HEK293 (cell line): ENCODE measurements around the gene ZNF292.

Source experiments
- GLI2 ChIP-seq: fragments of 450-650 bp; formaldehyde crosslinking; IDR thresholded peaks from 2 replicates; pipeline ENCODE4; 2017; ENCODE audit warnings: missing biosample characterization, missing genetic modification characterization, low read depth, borderline replicate concordance
- HOXD13 ChIP-seq: sonication (generic); formaldehyde crosslinking; IDR thresholded peaks from 2 replicates; pipeline ENCODE4 v1.8.0; 2022; ENCODE audit warnings: missing genetic modification reagents, borderline replicate concordance
- KLF9 ChIP-seq: fragments of 450-650 bp; formaldehyde crosslinking; IDR thresholded peaks from 2 replicates; pipeline ENCODE4 v1.5.1; 2016; ENCODE audit warnings: missing biosample characterization, missing genetic modification characterization, low read depth
- SALL2 ChIP-seq: fragments of 450-650 bp; formaldehyde crosslinking; IDR thresholded peaks from 2 replicates; pipeline ENCODE4 v1.5.0; 2017; ENCODE audit warnings: missing biosample characterization, mild to moderate bottlenecking, missing genetic modification characterization, borderline replicate concordance
- TCF7L2 ChIP-seq: IDR thresholded peaks from 2 replicates; pipeline ENCODE4 v1.6.1; 2011; ENCODE audit warnings: low read depth, mild to moderate bottlenecking, inconsistent platforms, low read length, moderate library complexity, borderline replicate concordance
- YY1 ChIP-seq: fragments of 450-650 bp; formaldehyde crosslinking; IDR thresholded peaks from 2 replicates; pipeline ENCODE4 v1.5.1; 2018; ENCODE audit warnings: missing biosample characterization, missing genetic modification characterization
- ZNF121 ChIP-seq: fragments of 450-650 bp; formaldehyde crosslinking; IDR thresholded peaks from 2 replicates; pipeline ENCODE4 v1.5.1; 2016; ENCODE audit warnings: missing biosample characterization, missing genetic modification characterization
- ZNF184 ChIP-seq: fragments of 450-650 bp; IDR thresholded peaks from 2 replicates; pipeline ENCODE4 v1.5.1; 2018; ENCODE audit warnings: missing biosample characterization, mild to moderate bottlenecking, missing genetic modification characterization
- ZNF510 ChIP-seq: fragments of 450-650 bp; formaldehyde crosslinking; IDR thresholded peaks from 2 replicates; pipeline ENCODE4 v1.5.1; 2018; ENCODE audit warnings: mild to moderate bottlenecking, missing genetic modification characterization, missing biosample characterization; ENCODE audit not compliant: insufficient replicate concordance
- ZNF664 ChIP-seq: fragments of 450-650 bp; formaldehyde crosslinking; IDR thresholded peaks from 2 replicates; pipeline ENCODE4 v1.5.1; 2016; ENCODE audit warnings: missing biosample characterization, missing genetic modification characterization
- TF ChIP-seq, protein P1 (sequence below): fragments of 450-650 bp; IDR thresholded peaks from 2 replicates; pipeline ENCODE4 v1.5.1; 2018; ENCODE audit warnings: missing biosample characterization, mild to moderate bottlenecking, missing genetic modification characterization
- TF ChIP-seq, protein P2 (sequence below): fragments of 450-650 bp; formaldehyde crosslinking; IDR thresholded peaks from 2 replicates; pipeline ENCODE4 v1.5.1; 2016; ENCODE audit warnings: missing biosample characterization, missing genetic modification characterization
- TF ChIP-seq, protein P3 (sequence below): fragments of 450-650 bp; formaldehyde crosslinking; IDR thresholded peaks from 2 replicates; pipeline ENCODE4 v1.5.1; 2016; ENCODE audit warnings: missing biosample characterization, missing genetic modification characterization

DNA sequence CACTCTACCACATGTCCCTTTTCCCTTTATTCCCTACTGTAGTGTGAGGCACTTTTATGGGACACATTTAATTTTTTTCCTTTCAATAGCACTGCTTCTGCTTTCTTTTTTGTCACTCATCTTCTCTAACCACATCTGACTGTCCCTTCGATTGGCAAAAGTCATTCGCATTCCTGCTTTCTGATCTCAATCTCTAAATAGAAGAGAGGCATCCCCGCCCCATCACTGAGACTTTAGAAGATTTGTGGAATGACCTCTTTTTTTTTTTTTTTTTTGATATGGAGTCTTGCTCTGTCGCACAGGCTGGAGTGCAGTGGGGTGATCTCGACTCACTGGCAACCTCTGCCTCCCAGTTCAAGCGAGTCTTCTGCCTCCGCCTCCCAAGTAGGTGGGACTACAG is 9.1 kb downstream of the ZNF292 start:
- TF ChIP-seq, protein P1, sequence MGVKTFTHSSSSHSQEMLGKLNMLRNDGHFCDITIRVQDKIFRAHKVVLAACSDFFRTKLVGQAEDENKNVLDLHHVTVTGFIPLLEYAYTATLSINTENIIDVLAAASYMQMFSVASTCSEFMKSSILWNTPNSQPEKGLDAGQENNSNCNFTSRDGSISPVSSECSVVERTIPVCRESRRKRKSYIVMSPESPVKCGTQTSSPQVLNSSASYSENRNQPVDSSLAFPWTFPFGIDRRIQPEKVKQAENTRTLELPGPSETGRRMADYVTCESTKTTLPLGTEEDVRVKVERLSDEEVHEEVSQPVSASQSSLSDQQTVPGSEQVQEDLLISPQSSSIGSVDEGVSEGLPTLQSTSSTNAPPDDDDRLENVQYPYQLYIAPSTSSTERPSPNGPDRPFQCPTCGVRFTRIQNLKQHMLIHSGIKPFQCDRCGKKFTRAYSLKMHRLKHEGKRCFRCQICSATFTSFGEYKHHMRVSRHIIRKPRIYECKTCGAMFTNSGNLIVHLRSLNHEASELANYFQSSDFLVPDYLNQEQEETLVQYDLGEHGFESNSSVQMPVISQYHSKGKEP (tag by site-specific recombination): no peak
- TF ChIP-seq, protein P2, sequence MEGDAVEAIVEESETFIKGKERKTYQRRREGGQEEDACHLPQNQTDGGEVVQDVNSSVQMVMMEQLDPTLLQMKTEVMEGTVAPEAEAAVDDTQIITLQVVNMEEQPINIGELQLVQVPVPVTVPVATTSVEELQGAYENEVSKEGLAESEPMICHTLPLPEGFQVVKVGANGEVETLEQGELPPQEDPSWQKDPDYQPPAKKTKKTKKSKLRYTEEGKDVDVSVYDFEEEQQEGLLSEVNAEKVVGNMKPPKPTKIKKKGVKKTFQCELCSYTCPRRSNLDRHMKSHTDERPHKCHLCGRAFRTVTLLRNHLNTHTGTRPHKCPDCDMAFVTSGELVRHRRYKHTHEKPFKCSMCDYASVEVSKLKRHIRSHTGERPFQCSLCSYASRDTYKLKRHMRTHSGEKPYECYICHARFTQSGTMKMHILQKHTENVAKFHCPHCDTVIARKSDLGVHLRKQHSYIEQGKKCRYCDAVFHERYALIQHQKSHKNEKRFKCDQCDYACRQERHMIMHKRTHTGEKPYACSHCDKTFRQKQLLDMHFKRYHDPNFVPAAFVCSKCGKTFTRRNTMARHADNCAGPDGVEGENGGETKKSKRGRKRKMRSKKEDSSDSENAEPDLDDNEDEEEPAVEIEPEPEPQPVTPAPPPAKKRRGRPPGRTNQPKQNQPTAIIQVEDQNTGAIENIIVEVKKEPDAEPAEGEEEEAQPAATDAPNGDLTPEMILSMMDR (tag by site-specific recombination): no peak
- TF ChIP-seq TCF7L2 (no peak), ZNF121 (no peak), KLF9 (tag by site-specific recombination) (no peak), ZNF510 (tag by site-specific recombination) (no peak), SALL2 (no peak), YY1 (tag by site-specific recombination) (no peak), HOXD13 (CRISPR knock-in tag) (no peak), ZNF184 (tag by site-specific recombination) (no peak), ZNF664 (no peak), GLI2 (no peak)
- TF ChIP-seq, protein P3, sequence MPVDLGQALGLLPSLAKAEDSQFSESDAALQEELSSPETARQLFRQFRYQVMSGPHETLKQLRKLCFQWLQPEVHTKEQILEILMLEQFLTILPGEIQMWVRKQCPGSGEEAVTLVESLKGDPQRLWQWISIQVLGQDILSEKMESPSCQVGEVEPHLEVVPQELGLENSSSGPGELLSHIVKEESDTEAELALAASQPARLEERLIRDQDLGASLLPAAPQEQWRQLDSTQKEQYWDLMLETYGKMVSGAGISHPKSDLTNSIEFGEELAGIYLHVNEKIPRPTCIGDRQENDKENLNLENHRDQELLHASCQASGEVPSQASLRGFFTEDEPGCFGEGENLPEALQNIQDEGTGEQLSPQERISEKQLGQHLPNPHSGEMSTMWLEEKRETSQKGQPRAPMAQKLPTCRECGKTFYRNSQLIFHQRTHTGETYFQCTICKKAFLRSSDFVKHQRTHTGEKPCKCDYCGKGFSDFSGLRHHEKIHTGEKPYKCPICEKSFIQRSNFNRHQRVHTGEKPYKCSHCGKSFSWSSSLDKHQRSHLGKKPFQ (tag by site-specific recombination): no peak
